ENCODE measurements around the gene RNF215.
"Not testable (repeated sequence)": the region's sequence is repeated elsewhere in the genome, so short reads cannot be mapped to it uniquely, and the experiment has no call there.

RNF215 gene

DNA sequence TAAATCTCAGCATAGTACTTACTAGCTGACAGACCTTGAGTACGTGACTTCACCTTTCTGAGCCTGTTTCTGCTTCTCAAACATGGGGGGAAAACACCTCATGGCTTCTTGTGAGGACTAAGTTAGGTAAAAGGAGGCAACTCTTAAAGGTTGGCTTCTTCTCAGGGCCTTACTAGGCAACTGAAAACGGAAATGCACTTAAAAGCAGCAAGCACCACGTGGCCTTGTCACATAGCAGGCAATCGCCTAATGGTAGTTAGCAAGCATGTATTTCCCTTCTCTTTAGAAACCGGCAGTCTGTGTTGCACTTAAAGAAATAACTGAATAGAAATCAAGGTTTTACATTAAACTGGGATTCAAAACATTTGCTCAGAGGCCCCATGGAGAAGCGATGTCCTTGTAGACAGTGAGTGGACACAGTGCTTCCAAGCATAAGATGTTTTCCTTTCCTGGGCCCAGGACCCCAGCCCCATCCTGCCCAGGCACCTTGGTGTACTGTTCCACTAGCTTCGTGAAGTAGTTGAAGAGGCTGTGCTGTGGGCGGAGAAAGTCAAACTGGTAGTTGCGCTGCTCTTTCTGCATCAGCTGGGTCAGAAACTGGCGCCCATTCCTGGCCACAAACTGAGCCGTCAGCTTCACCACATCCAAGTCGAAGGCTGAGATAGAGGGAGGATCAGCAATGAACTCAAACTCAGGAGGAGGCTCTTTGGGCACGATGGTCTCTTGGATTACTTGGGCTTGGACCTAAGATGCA is 42.6 kb downstream of the RNF215 start:
- no peak overlapping the region for H3K4me3 ChIP-seq (ENCODE audit: low read depth, low read length)
- TF ChIP-seq CTCF (IDR thresholded peaks at IDR 0.05; ENCODE audit: control insufficient read depth, extremely low read depth, insufficient read depth): no peak
- DNase-seq (ENCODE audit: low read depth): no peak

- no peak for TF ChIP-seq CTCF (IDR thresholded peaks at IDR 0.05; ENCODE audit: control insufficient read depth, extremely low read depth, insufficient read depth)
- no peak overlapping the region for H3K4me3 ChIP-seq (ENCODE audit: low read depth, low read length)
- DNase-seq (ENCODE audit: low read depth): no peak
Measured at GRCh38 chr22:30340911-30341685, 46.1 kb downstream of the RNF215 start.

- TF ChIP-seq CTCF (IDR thresholded peaks at IDR 0.05; ENCODE audit: control insufficient read depth, extremely low read depth, insufficient read depth): no peak
- H3K4me3 ChIP-seq (ENCODE audit: low read depth, low read length): no peak overlapping the region
- no peak for DNase-seq (ENCODE audit: low read depth)
Measured at GRCh38 chr22:30338802-30339201, 48.4 kb downstream of the RNF215 start.

DNA sequence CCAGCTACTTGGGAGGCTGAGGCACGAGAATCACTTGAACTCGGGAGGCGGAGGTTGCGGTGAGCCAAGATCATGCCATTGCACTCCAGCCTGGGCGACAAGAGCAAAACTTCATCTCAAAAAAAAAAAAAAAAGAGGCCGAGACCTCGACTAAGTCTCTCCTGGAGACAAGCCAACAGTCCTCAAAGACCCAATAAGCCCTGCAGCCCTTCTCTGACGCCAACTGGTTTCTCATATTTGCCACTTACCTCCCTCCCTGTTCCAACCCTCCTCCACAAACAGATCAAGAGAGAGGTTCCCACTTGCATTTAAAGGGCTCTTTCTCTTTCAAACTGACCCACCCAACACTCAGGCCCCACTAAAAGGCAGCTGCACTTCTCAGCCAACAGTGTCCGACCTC is 48.9 kb downstream of the RNF215 start:
- not testable (repeated sequence) for H3K4me3 ChIP-seq (ENCODE audit: low read depth, low read length)

GRCh38 chr22:30337461-30337778 is 49.8 kb downstream of the RNF215 start:
- DNase-seq (ENCODE audit: low read depth): no peak
- H3K4me3 ChIP-seq (ENCODE audit: low read depth, low read length): no peak overlapping the region
- TF ChIP-seq CTCF (IDR thresholded peaks at IDR 0.05; ENCODE audit: control insufficient read depth, extremely low read depth, insufficient read depth): no peak

More for the DNA sequence above, 48.9 kb downstream of the RNF215 start:
- DNase-seq (ENCODE audit: low read depth): not testable (repeated sequence)

GRCh38 chr22:30336752-30337460 is 50.3 kb downstream of the RNF215 start:
- TF ChIP-seq CTCF (IDR thresholded peaks at IDR 0.05; ENCODE audit: control insufficient read depth, extremely low read depth, insufficient read depth): no peak
- no peak overlapping the region for H3K4me3 ChIP-seq (ENCODE audit: low read depth, low read length)
- no peak for DNase-seq (ENCODE audit: low read depth)

DNA sequence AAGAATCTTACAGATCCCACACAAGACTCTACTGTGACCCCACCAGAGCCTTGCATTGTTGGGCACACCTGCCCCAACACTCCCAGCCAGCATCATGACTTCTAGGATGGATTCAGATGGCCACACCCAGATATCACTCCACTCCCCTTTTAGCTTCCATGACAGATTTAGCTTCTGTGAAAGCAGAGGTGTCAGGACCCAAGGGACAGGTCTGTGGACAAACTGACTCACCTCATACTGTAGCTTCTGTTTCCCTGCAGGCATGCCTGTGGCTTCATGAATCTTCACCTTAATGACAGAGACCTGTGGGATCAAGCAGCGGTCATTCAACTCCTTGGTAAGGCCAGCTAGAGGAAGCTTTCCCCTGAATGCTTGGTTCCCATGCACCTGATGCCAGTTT is 52.0 kb downstream of the RNF215 start:
- DNase-seq (ENCODE audit: low read depth): no peak
- no peak for TF ChIP-seq CTCF (IDR thresholded peaks at IDR 0.05; ENCODE audit: control insufficient read depth, extremely low read depth, insufficient read depth)
- H3K4me3 ChIP-seq (ENCODE audit: low read depth, low read length): no peak overlapping the region
